Ishikawa (cell line): ENCODE measurements around the gene MIS12.

Experiments used
- CEBPB ChIP-seq: IDR thresholded peaks from 2 replicates; pipeline ENCODE4 v1.6.1; 2012
- CREB1 ChIP-seq: IDR thresholded peaks from 2 replicates; pipeline ENCODE4 v1.6.1; 2012; ENCODE audit warnings: low read depth
- EGR1 ChIP-seq: IDR thresholded peaks from 2 replicates; pipeline ENCODE4 v1.6.1; 2012
- EP300 ChIP-seq: IDR thresholded peaks from 2 replicates; pipeline ENCODE4 v1.6.1; 2012; ENCODE audit warnings: borderline replicate concordance
- FOXM1 ChIP-seq: IDR thresholded peaks from 2 replicates; pipeline ENCODE4 v1.6.1; 2012; ENCODE audit warnings: low read depth, borderline replicate concordance
- NFIC ChIP-seq: IDR thresholded peaks from 2 replicates; pipeline ENCODE4 v1.6.1; 2012
- RAD21 ChIP-seq: IDR thresholded peaks from 2 replicates; pipeline ENCODE4 v1.6.1; 2012; ENCODE audit warnings: low read depth
- REST ChIP-seq: IDR thresholded peaks from 2 replicates; pipeline ENCODE4 v1.6.1; 2012; ENCODE audit warnings: low read depth, mild to moderate bottlenecking
- TAF1 ChIP-seq: IDR thresholded peaks from 2 replicates; pipeline ENCODE4 v1.6.1; 2012; ENCODE audit warnings: low read depth, mild to moderate bottlenecking
- TCF12 ChIP-seq: IDR thresholded peaks from 2 replicates; pipeline ENCODE4 v1.6.1; 2012; ENCODE audit warnings: low read depth
- TEAD4 ChIP-seq: IDR thresholded peaks from 2 replicates; pipeline ENCODE4 v1.6.1; 2012
- YY1 ChIP-seq: IDR thresholded peaks from 2 replicates; pipeline ENCODE4 v1.6.1; 2012; ENCODE audit warnings: low read depth
- ZBTB7A ChIP-seq: IDR thresholded peaks from 2 replicates; pipeline ENCODE4 v1.6.1; 2012; ENCODE audit warnings: low read depth
- TF ChIP-seq, protein P1 (sequence below): IDR thresholded peaks from 2 replicates; pipeline ENCODE4 v1.6.1; 2012
- TF ChIP-seq, protein P2 (sequence below): IDR thresholded peaks from 2 replicates; pipeline ENCODE4 v1.6.1; 2012

MIS12 gene

DNA sequence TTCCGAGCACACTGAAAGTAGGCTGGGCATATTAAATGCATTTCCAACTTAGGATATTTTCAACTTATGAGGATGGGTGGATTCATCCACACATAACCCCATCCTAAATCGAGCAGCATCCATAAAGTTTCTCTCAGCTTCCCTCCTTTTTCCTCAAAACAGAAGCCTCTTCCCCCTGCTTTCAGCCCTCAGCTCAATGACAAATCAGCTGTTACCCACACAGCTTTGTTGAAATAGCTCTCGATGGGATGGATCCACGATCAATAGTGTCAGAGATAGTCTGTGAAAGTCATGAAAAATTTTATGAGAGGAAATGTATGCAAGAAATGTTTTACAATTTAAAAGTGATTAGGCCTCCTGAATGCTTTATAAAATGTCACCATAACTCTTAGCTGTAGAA, 20.1 kb upstream of the MIS12 start:
- TF ChIP-seq CEBPB (no peak), TEAD4 (no peak)

DNA sequence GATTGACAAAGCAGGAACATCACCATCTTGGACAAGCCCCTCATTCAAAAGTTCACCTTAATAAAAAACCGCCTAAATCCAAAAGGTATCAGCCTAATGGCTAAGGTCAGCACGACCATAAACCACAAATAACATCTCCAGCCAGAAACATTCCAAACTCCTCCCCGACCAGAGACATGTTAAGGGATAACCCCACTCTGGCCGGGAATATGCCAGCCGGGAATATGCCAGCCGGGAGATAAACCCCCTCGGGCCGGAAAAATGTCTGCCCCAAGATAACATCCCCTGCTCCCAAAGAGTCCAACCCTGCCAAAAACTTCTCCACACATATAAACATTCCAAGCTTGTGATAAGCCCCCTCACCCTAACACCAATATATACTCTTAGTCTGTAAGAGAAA, 18.9 kb upstream of the MIS12 start:
- TF ChIP-seq, protein P1, sequence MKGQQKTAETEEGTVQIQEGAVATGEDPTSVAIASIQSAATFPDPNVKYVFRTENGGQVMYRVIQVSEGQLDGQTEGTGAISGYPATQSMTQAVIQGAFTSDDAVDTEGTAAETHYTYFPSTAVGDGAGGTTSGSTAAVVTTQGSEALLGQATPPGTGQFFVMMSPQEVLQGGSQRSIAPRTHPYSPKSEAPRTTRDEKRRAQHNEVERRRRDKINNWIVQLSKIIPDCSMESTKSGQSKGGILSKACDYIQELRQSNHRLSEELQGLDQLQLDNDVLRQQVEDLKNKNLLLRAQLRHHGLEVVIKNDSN: no peak
- no peak for TF ChIP-seq TEAD4
- no peak for TF ChIP-seq TAF1
- TF ChIP-seq CEBPB: no peak
- no peak for TF ChIP-seq REST
- TF ChIP-seq FOXM1: no peak

GRCh38 chr17:5468075-5468473, 18.3 kb upstream of the MIS12 start:
- TF ChIP-seq EP300: no peak
- no peak for TF ChIP-seq TEAD4
- TF ChIP-seq TCF12: no peak
- no peak for TF ChIP-seq YY1
- no peak for TF ChIP-seq TAF1
- TF ChIP-seq NFIC: no peak
- TF ChIP-seq FOXM1: no peak
- TF ChIP-seq CEBPB: no peak
- TF ChIP-seq, protein P2, sequence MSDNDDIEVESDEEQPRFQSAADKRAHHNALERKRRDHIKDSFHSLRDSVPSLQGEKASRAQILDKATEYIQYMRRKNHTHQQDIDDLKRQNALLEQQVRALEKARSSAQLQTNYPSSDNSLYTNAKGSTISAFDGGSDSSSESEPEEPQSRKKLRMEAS: no peak

GRCh38 chr17:5472511-5472910, 13.9 kb upstream of the MIS12 start:
- no peak for TF ChIP-seq YY1
- TF ChIP-seq, protein P2: no peak
- TF ChIP-seq EGR1: no peak
- no peak for TF ChIP-seq TEAD4
- no peak for TF ChIP-seq REST
- TF ChIP-seq TAF1: no peak
- TF ChIP-seq, protein P1: no peak
- no peak for TF ChIP-seq NFIC
- no peak for TF ChIP-seq ZBTB7A
- TF ChIP-seq TCF12: no peak
- no peak for TF ChIP-seq FOXM1
- TF ChIP-seq CEBPB: no peak
- no peak for TF ChIP-seq EP300
- TF ChIP-seq CREB1: no peak
- TF ChIP-seq RAD21: no peak

- TF ChIP-seq YY1 (no peak), CREB1 (no peak), RAD21 (no peak), TCF12 (no peak), ZBTB7A (no peak), CEBPB (no peak), FOXM1 (no peak), TEAD4 (no peak), NFIC (no peak), EP300 (no peak), REST (no peak), TAF1 (no peak), EGR1 (no peak)
- TF ChIP-seq, protein P2: no peak
- TF ChIP-seq, protein P1: no peak
Observed at GRCh38 chr17:5473906-5474305, 12.5 kb upstream of the MIS12 start.
